BLaER1 treated with 17β-estradiol and CSF1 and Interleukin-3, amounts not matched to agents 10 nM and 100 nM (cell line): ENCODE results near the gene RPN2.
A peak's percentile ranks its signal among the peaks of the same experiment; 100 is the strongest.
"Not testable (repeated sequence)": the region's sequence is repeated elsewhere in the genome, so short reads cannot be mapped to it uniquely, and the experiment has no call there.

Experiments
- H3K27ac ChIP-seq, 11 experiments: shearing (Covaris generic); formaldehyde crosslinking; 2 replicates each; pipeline ENCODE4 v1.8.1; 2022
- H3K27me3 ChIP-seq, 11 experiments: shearing (Covaris generic); formaldehyde crosslinking; 2 replicates each; pipeline ENCODE4 v1.8.1; 2022
- H3K36me3 ChIP-seq, 11 experiments: shearing (Covaris generic); formaldehyde crosslinking; 2 replicates each; pipeline ENCODE4 v1.8.1; 2022
- H3K4me1 ChIP-seq, 10 experiments: shearing (Covaris generic); formaldehyde crosslinking; 2 replicates each; pipeline ENCODE4 v1.8.1; 2022
- H3K4me2 ChIP-seq, 11 experiments: shearing (Covaris generic); formaldehyde crosslinking; 2 replicates each; pipeline ENCODE4 v1.8.1; 2022
- H3K4me3 ChIP-seq, 10 experiments: shearing (Covaris generic); formaldehyde crosslinking; 2 replicates each; pipeline ENCODE4 v1.8.1; 2022
- H3K9ac ChIP-seq, 11 experiments: shearing (Covaris generic); formaldehyde crosslinking; 2 replicates each; pipeline ENCODE4 v1.8.1; 2022
- H3K9me3 ChIP-seq, 11 experiments: shearing (Covaris generic); formaldehyde crosslinking; replicated peaks in 1 of 11; 2 replicates each; pipeline ENCODE4 v1.8.1; 2022
- H4K20me1 ChIP-seq, 11 experiments: shearing (Covaris generic); formaldehyde crosslinking; 2 replicates each; pipeline ENCODE4 v1.8.1; 2022
- Cebpa-rat ChIP-seq, 11 experiments: shearing (Covaris generic); IDR thresholded peaks; 2 replicates each; pipeline ENCODE4 v1.8.1; 2022

Gene RPN2

DNA sequence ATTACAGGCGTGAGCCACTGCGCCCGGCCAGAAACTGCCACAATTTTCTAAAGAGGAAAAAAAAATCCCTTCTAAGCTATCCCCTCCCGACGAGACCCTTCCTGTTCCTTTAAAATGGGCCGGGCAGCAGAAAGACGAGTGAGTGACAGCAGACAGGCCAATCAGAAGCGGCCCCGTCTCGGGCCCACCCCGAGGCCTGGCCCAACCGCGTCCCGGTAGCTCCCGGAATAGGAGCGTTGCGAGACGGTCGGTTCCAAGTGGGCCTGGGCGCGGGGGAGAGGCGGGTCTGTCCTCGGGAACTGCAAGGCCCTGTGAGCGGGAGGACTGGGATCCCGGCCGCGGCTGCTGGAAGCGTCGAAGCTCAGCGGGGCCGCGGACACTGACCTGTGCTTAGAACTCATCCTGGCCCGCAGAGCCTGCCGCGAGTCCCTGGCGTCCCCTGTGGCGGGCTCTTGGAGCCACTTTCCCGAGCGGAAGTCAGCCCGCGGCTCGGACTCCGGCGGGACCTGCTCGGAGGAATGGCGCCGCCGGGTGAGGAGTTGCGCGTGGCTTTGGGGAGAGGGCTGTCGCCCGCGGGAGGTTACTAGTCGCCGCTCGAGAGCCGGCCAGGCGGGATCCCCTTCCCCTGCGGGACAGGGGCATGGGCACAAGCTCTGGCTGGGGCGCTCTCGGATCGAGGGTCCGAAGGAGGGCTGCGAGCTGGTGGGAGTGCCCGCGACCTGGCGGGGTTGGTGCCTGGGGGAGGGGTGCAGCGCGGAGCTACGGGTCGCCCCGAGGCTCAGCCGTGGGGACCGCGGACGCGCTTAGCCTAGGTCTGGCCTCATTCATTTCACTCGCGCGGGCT, at the start of gene RPN2, which contains the start of gene MROH8:
Gene RPN2 (plus strand): TSS at position 492 of the 844 bp plus-strand sequence. CDS start 27 bp downstream, at position 519.
Gene MROH8 (minus strand): TSS at position 710 of the 844 bp plus-strand sequence.
- Histone ChIP-seq H3K9ac (peak within 1 kb of the TSS; percentile 95 to 100 (median 99)), H3K9me3 (no peaks in the 10 kb centered on the region), H3K4me3 (peak within 1 kb of the TSS; percentile 80 to 100 (median 91)), H3K27me3 (no peaks in the 10 kb centered on the region), H3K4me1 (peaks cover 18 to 46% (median 29%) of the 10 kb centered on the region in 10 experiments), H3K27ac (peak within 1 kb of the TSS; percentile 96 to 100 (median 99)), H4K20me1 (peaks cover 21 to 49% (median 47%) of the 10 kb centered on the region in 11 experiments; a peak in 21 of 22 replicates), H3K36me3 (peaks cover 7 to 32% (median 27%) of the 10 kb centered on the region in 11 experiments), H3K4me2 (peak within 1 kb of the TSS; percentile 69 to 96 (median 93))
- no peak for TF ChIP-seq Cebpa-rat (IDR thresholded peaks at IDR 0.05)

DNA sequence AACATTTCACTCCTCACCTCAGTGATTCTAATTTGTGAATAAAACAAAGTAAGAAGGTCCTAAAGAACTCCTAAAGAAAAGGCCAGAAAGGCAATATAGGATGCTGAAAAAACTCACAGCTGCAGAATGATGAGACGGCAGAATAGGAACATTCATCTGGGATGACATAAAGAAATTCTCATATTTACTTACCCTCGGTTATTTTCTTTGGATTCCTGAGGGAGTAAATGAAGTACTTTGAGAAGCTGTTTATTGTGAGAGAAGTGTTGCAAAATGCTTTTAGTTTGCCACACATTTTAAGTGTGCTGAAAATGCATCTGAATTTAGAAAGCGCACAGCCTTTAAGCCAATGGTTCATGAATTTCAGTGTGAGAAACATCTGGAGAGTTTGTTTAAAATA, 47.6 kb upstream of the RPN2 start:
- Histone ChIP-seq H4K20me1 (no peaks in the 10 kb centered on the region), H3K9ac (no peak overlapping the region), H3K4me3 (no peak overlapping the region), H3K4me1 (peaks cover 0 to 6% (median 0%) of the 10 kb centered on the region in 10 experiments; a peak in 1 of 20 replicates), H3K27ac (no peak overlapping the region), H3K27me3 (no peaks in the 10 kb centered on the region), H3K9me3 (peaks cover 0 to 4% (median 0%) of the 10 kb centered on the region in 11 experiments; a peak in 1 of 22 replicates), H3K36me3 (no peaks in the 10 kb centered on the region), H3K4me2 (no peak overlapping the region)
- no peak for TF ChIP-seq Cebpa-rat (IDR thresholded peaks at IDR 0.05)

DNA sequence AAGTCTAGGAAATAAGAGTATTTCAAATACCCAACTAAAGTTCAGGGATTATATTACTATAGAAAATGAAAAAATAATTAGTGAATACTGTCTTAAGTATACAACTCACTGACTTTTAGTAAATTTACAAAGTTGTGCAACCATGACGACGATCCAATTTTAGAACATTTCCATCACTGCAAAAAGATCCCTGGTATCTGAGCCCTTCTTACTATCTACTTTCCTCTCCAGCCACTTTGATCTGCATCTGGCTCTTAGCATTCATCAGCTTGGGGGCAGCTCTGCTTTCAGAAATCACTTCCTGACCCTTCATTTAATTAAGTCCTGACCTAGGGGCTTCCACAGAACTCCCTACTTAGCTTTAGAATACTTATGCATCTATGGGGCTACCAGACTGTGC, 45.2 kb upstream of the RPN2 start:
- H4K20me1 ChIP-seq = no peaks in the 10 kb centered on the region
- no peak overlapping the region for H3K27ac ChIP-seq
- H3K27me3 ChIP-seq = no peaks in the 10 kb centered on the region
- no peak for TF ChIP-seq Cebpa-rat (IDR thresholded peaks at IDR 0.05)
- H3K9me3 ChIP-seq = no peaks in the 10 kb centered on the region
- no peaks in the 10 kb centered on the region for H3K36me3 ChIP-seq
- H3K4me1 ChIP-seq = peaks cover 0 to 6% (median 0%) of the 10 kb centered on the region in 10 experiments; a peak in 1 of 20 replicates
- no peak overlapping the region for H3K9ac ChIP-seq
- no peak overlapping the region for H3K4me3 ChIP-seq
- H3K4me2 ChIP-seq = peak overlapping the region in 2 of 11 experiments; percentile 4 to 10; a peak in 2 of 22 replicates

DNA sequence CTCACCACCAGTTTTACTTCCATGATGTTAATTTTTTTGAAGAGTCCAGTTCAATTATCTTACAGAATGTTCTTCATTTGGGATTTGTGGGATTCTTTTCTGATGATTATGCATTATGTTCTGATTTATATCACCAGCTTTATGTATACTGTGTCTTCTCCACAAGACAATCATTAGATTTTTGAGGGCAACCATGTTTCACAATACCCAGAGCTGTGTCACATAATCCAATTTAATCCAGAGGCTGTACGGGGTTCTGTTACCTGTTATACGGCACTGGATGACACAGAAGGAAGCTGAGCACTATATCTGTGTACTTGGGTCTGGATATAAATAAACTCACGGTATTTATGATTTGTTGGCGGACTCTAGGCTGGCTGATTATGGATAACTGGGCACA, 41.6 kb upstream of the RPN2 start:
- H3K4me1 ChIP-seq = peaks cover 0 to 6% (median 0%) of the 10 kb centered on the region in 10 experiments; a peak in 1 of 20 replicates
- no peak overlapping the region for H3K4me3 ChIP-seq
- H3K27me3 ChIP-seq = no peaks in the 10 kb centered on the region
- no peak for TF ChIP-seq Cebpa-rat (IDR thresholded peaks at IDR 0.05)
- no peaks in the 10 kb centered on the region for H3K36me3 ChIP-seq
- no peak overlapping the region for H3K9ac ChIP-seq
- H4K20me1 ChIP-seq = no peaks in the 10 kb centered on the region
- H3K4me2 ChIP-seq = no peak overlapping the region
- H3K27ac ChIP-seq = no peak overlapping the region
- H3K9me3 ChIP-seq = no peaks in the 10 kb centered on the region

DNA sequence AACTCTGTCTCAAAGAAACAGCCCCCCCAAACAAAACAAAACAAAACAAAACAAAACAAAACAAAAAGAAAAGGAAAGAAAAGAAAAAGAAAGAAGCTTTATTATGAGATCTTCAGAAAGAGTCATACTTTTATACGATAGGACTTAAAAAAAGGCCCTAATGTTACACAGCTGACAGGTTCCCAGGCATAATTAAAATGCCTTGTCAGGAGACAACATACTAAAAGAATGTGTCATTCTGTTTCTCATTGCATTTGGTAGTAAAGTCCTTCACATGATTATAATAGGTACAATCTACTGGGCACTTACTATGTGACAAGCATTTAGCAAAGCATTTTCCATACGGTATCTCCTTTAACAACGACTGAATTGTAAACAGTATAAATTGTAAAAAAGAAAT, 36.4 kb upstream of the RPN2 start:
- no peak overlapping the region for H3K4me2 ChIP-seq
- no peak overlapping the region for H3K9ac ChIP-seq
- no peak for TF ChIP-seq Cebpa-rat (IDR thresholded peaks at IDR 0.05)
- no peaks in the 10 kb centered on the region for H4K20me1 ChIP-seq
- no peaks in the 10 kb centered on the region for H3K27me3 ChIP-seq
- no peaks in the 10 kb centered on the region for H3K36me3 ChIP-seq
- no peak overlapping the region for H3K4me3 ChIP-seq
- no peaks in the 10 kb centered on the region for H3K9me3 ChIP-seq
- no peak overlapping the region for H3K27ac ChIP-seq
- no peaks in the 10 kb centered on the region for H3K4me1 ChIP-seq

DNA sequence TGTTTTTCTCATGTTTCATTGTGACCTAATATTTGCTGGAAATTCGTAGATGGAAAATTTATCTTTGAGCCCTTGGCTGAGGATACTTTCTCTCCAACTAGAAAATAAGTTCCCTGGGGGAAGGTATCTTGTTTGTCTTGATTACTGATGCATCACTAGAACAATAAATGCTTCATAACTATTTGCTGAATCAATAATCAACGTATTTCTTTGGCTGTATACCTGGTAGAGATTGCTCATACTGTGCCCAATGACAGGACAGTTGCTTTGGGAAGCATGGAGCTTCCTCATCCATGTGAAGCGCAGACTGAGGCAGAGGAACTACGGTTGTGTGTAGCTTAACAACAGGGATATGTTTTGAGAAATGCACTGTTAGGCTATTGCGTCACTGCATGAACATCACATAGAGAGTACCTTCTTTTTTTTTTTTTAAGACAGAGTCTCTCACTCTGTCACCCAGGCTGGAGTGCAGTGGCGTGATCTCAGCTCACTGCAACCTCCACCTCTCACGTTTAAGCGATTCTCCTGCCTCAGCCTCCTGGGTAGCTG, 34.2 kb upstream of the RPN2 start:
- Histone ChIP-seq H3K9ac (no peak overlapping the region), H3K9me3 (peaks cover 0 to 4% (median 2%) of the 10 kb centered on the region in 11 experiments; a peak in 9 of 22 replicates), H3K4me2 (no peak overlapping the region), H3K36me3 (no peaks in the 10 kb centered on the region), H3K27me3 (no peaks in the 10 kb centered on the region), H3K27ac (no peak overlapping the region), H3K4me1 (no peaks in the 10 kb centered on the region), H3K4me3 (no peak overlapping the region), H4K20me1 (no peaks in the 10 kb centered on the region)
- peak in 1 of 11 experiments; percentile 21; a peak in 1 of 22 replicates for TF ChIP-seq Cebpa-rat (IDR thresholded peaks at IDR 0.05)

DNA sequence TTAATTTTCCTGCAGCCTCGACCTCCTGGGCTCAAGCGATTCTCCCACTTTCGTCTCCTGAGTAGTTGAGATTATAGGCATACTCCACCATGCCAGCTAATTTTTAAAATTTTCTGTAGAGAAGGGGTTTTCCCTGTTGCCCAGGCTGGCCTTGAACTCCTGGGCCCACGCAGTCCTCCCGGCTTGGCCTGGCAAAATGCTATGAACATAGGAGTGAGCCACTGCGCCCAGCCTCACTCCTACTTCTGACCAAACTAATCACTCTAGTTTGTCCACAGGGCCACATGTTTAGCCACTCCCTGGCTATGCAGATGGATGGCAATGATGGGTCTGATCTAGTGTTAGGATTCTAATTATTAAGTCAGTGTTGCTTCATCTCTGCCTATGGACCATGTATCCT, 31.9 kb upstream of the RPN2 start:
- Histone ChIP-seq H4K20me1 (no peaks in the 10 kb centered on the region), H3K9ac (no peak overlapping the region), H3K4me3 (no peak overlapping the region), H3K4me2 (no peak overlapping the region), H3K36me3 (no peaks in the 10 kb centered on the region), H3K27me3 (no peaks in the 10 kb centered on the region), H3K4me1 (no peaks in the 10 kb centered on the region), H3K27ac (no peak overlapping the region), H3K9me3 (peaks cover 0 to 16% (median 13%) of the 10 kb centered on the region in 11 experiments; a peak in 19 of 22 replicates)
- TF ChIP-seq Cebpa-rat (IDR thresholded peaks at IDR 0.05) = no peak

DNA sequence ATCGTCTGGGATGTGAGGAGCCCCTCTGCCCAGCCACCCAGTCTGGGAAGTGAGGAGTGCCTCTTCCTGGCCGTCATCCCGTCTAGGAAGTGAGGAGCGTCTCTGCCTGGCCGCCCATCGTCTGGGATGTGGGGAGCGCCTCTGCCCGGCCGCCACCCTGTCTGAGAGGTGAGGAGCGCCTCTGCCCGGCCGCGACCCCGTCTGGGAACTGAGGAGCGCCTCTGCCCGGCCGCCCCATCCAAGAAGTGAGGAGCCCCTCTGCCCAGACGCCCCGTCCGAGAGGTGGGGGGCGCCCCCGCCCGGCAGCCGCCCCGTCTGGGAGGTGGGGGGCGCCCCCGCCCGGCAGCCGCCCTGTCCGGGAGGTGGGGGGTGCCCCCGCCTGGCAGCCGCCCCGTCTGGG, 28.3 kb upstream of the RPN2 start:
- not testable (repeated sequence) for H3K4me1 ChIP-seq, H3K9ac ChIP-seq, H3K4me3 ChIP-seq, H3K4me2 ChIP-seq, H3K36me3 ChIP-seq, H4K20me1 ChIP-seq, H3K27ac ChIP-seq, H3K27me3 ChIP-seq
- H3K9me3 ChIP-seq = peaks cover 0 to 16% (median 13%) of the 10 kb centered on the region in 11 experiments; a peak in 19 of 22 replicates

DNA sequence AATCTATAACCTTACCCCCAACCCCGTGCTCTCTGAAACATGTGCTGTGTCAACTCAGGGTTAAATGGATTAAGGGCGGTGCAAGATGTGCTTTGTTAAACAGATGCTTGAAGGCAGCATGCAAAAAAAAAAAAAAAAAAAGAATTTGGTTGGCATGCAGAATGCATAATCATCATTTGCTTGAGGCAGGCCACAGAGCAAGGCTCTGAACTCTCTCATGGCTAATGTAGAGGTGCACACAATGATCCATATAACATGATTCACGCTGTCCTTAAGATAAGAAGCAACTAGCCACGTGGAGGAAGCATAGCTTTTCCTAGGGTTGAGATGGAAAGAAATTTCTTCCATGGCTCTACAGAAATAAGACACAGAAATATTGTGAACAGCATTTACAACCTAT, 27.6 kb upstream of the RPN2 start:
- Histone ChIP-seq H3K4me1 (no peaks in the 10 kb centered on the region), H3K9ac (no peak overlapping the region), H3K9me3 (peaks cover 0 to 16% (median 13%) of the 10 kb centered on the region in 11 experiments; a peak in 19 of 22 replicates), H3K4me2 (no peak overlapping the region), H3K36me3 (no peaks in the 10 kb centered on the region), H4K20me1 (no peaks in the 10 kb centered on the region), H3K4me3 (no peak overlapping the region), H3K27ac (no peak overlapping the region), H3K27me3 (no peaks in the 10 kb centered on the region)
- no peak for TF ChIP-seq Cebpa-rat (IDR thresholded peaks at IDR 0.05)
